GM12872 (cell line): ENCODE measurements around the gene SAMD3.

Experiments
- TF ChIP-seq, protein P1 (sequence below): IDR thresholded peaks from 3 replicates; pipeline ENCODE4 v1.5.1; 2011; ENCODE audit warnings: low read depth, mild to moderate bottlenecking, low read length, moderate library complexity; ENCODE audit not compliant: insufficient read depth

SAMD3 gene

GRCh38 chr6:130147111-130147510 lies 75.6 kb downstream of the SAMD3 start:
- TF ChIP-seq, protein P1, sequence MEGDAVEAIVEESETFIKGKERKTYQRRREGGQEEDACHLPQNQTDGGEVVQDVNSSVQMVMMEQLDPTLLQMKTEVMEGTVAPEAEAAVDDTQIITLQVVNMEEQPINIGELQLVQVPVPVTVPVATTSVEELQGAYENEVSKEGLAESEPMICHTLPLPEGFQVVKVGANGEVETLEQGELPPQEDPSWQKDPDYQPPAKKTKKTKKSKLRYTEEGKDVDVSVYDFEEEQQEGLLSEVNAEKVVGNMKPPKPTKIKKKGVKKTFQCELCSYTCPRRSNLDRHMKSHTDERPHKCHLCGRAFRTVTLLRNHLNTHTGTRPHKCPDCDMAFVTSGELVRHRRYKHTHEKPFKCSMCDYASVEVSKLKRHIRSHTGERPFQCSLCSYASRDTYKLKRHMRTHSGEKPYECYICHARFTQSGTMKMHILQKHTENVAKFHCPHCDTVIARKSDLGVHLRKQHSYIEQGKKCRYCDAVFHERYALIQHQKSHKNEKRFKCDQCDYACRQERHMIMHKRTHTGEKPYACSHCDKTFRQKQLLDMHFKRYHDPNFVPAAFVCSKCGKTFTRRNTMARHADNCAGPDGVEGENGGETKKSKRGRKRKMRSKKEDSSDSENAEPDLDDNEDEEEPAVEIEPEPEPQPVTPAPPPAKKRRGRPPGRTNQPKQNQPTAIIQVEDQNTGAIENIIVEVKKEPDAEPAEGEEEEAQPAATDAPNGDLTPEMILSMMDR = no peak

- TF ChIP-seq, protein P1 = no peak
These were observed 79.0 kb downstream of the SAMD3 start for GRCh38 chr6:130143709-130144108.

GRCh38 chr6:130140084-130140483 lies 82.7 kb downstream of the SAMD3 start:
- TF ChIP-seq, protein P1 = no peak

DNA sequence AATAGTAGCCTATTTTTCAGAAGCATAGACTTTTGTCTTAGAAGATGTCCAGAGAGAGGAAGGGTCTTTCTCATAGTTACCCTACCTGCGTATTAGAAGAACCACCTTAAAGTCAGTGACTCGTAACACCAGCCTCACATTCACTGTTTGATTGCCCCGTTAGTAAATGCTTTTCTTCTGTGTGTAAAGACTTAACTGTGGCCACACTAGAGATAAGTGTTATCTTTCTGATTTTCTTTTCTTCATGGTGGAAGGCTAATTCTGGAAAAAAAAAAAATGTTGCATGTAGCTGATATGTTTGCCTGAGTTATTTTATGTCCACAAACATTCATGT lies 83.9 kb downstream of the SAMD3 start:
- TF ChIP-seq, protein P1 = no peak

- TF ChIP-seq, protein P1 = no peak
These were observed 84.4 kb downstream of the SAMD3 start for GRCh38 chr6:130138116-130138908.

GRCh38 chr6:130136798-130137197 lies 86.0 kb downstream of the SAMD3 start:
- TF ChIP-seq, protein P1 = no peak

DNA sequence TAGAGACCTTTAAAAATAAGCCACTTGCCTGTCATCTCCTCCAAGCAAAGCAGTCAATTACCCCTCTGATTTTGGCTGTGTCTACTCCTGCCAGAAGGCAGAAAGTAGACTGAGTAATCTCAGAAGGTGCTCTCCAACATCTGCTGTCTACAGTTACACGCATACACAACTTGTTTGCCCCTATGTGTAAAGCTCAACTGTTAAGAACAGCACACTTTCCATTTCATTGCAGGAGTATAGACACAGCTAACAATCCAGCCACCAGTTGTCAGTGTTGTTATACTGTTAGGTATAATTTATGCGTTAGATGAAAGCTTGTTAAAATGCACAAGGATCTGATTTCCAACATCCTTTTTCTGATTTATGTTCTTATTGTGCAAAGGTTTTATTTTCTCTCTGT lies 88.2 kb downstream of the SAMD3 start:
- TF ChIP-seq, protein P1 = no peak
